ENCODE data around the gene MT1B.
A peak's percentile ranks its signal among the peaks of the same experiment; 100 is the strongest.

Gene MT1B

GRCh38 chr16:56623637-56624036 is 28.0 kb upstream of the MT1B start:
- no peak for TF ChIP-seq CTCF (IDR thresholded peaks at IDR 0.05; ENCODE audit: unreplicated experiment in 3 of 3)
- no peak overlapping the region for H3K27ac Mint-ChIP-seq
- H3K4me1 Mint-ChIP-seq = peaks cover 5% of the 10 kb centered on the region
- peaks cover 94% of the 10 kb centered on the region for H3K27me3 Mint-ChIP-seq (ENCODE audit: low read depth)
- no peaks in the 10 kb centered on the region for H3K9me3 Mint-ChIP-seq
- H3K36me3 Mint-ChIP-seq (ENCODE audit: low read depth) = no peaks in the 10 kb centered on the region
- no peak overlapping the region for H3K4me3 Mint-ChIP-seq

- Mint-ChIP-seq H3K4me1 (peaks cover 5% of the 10 kb centered on the region), H3K27me3 (ENCODE audit: low read depth) (peaks cover 94% of the 10 kb centered on the region), H3K4me3 (peak within 1 kb of the TSS; percentile 87 to 93 (median 89)), H3K27ac (peak within 1 kb of the TSS; percentile 13 to 92 (median 83)), H3K36me3 (ENCODE audit: low read depth) (no peaks in the 10 kb centered on the region), H3K9me3 (no peaks in the 10 kb centered on the region)
- no peak for TF ChIP-seq CTCF (IDR thresholded peaks at IDR 0.05; ENCODE audit: unreplicated experiment in 3 of 3)
Measured at GRCh38 chr16:56625140-56625942, 26.3 kb upstream of the MT1B start, which contains the start of gene MT1E. TSS of gene MT1E (plus strand) at chr16:56625781. CDS start at chr16:56625852, 71 bp downstream.

DNA sequence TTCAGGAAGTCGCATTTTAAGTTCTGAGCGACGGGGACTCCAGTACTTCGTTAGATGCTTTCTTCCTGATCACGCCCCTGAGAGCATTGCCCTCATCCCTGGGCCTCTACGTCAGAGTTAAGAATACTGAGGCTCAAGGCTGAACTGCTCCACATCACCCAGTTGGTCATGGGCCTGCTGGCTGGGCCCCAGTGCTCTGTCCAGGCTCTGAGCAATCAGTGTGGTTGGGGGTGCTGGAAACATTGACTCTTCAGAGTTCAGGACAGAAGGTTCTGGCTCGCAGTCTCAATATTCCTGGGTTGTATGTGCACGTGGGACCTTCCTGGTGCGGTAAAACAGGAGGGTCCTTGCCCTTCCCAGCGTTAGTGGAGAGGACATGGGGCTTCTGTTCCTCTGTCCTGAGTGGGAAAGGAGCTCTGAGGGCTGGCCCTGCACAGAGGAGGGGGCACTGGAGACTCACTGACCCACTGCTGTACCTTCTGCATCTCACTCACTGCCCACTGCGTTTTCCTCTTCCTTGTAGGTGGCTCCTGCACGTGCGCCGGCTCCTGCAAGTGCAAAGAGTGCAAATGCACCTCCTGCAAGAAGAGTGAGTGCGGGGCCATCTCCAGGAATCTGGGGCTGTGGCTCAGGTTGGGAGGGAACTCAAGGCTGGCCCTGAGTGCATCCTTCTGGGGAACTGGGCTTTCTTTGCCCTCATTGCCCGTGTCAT is 25.6 kb upstream of the MT1B start:
- H3K27ac Mint-ChIP-seq = peak overlapping the region in 2 of 3 experiments; percentile 14 to 83
- H3K4me3 Mint-ChIP-seq = peak overlapping the region; percentile 84 to 88 (median 87)
- TF ChIP-seq CTCF (IDR thresholded peaks at IDR 0.05; ENCODE audit: unreplicated experiment in 3 of 3) = no peak
- no peaks in the 10 kb centered on the region for H3K9me3 Mint-ChIP-seq
- H3K27me3 Mint-ChIP-seq (ENCODE audit: low read depth) = peaks cover 95% of the 10 kb centered on the region
- H3K36me3 Mint-ChIP-seq (ENCODE audit: low read depth) = no peaks in the 10 kb centered on the region
- peaks cover 5% of the 10 kb centered on the region for H3K4me1 Mint-ChIP-seq

DNA sequence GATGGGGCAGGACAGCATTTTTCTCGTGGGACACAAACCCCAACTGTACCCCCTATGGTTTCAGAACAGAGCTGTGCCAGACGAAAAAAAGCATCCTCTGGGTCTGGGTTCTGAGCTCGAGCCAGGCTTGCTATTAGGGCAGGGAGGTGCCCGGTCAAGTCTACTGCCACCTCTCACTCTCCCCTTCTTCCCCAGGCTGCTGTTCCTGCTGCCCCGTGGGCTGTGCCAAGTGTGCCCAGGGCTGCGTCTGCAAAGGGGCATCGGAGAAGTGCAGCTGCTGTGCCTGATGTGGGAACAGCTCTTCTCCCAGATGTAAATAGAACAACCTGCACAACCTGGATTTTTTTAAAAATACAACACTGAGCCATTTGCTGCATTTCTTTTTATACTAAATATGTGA is 25.0 kb upstream of the MT1B start:
- Mint-ChIP-seq H3K36me3 (ENCODE audit: low read depth) (no peaks in the 10 kb centered on the region), H3K4me1 (peaks cover 5% of the 10 kb centered on the region), H3K27ac (peak overlapping the region in 2 of 3 experiments; percentile 50 to 56), H3K9me3 (no peaks in the 10 kb centered on the region), H3K27me3 (ENCODE audit: low read depth) (peaks cover 95% of the 10 kb centered on the region), H3K4me3 (peak overlapping the region; percentile 65 to 88 (median 84))
- TF ChIP-seq CTCF (IDR thresholded peaks at IDR 0.05; ENCODE audit: unreplicated experiment in 3 of 3) = no peak

DNA sequence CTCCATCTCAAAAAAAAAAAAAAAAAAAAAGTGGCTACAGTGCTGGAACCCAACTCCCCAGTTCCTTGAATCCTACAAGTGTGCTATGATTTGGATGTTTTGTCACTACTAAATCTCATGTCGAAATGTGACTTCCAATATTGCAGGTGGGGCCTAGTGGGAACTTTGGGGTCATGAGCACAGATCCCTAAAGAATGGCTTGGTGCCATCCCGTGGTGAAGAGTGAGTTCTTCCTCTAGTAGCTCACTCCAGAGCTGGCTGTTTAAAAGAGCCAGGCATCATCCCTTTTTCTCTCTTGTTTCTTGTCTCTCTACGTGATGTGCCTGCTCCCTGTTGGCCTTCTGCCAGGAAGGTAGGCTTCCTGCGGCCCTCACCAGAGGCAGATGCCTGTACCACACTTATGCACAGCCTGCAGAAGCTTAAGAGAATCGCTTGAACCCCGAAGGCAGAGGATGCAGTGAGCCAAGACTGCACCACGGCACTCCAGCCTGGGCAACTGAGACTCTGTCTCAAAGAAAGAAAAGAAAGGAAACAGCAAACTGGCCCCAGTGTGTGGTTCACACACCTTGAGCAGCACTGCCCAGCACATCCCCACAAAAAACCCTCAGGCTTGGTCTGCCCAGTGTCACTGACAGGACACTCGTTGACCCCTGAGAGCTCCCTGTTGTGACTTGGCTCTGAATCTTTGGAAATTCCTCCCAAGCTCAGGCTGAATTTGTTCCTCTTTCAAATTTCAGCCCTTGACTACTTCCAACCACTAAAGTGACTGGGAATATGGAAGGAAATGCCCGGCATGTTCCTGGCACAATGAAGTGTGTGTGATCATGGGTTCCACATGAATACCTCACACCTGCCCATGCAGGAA is 23.0 kb upstream of the MT1B start:
- no peaks in the 10 kb centered on the region for H3K36me3 Mint-ChIP-seq (ENCODE audit: low read depth)
- H3K4me3 Mint-ChIP-seq = no peak overlapping the region
- peaks cover 95% of the 10 kb centered on the region for H3K27me3 Mint-ChIP-seq (ENCODE audit: low read depth)
- no peaks in the 10 kb centered on the region for H3K9me3 Mint-ChIP-seq
- H3K4me1 Mint-ChIP-seq = peaks cover 5% of the 10 kb centered on the region
- H3K27ac Mint-ChIP-seq = no peak overlapping the region
- no peak for TF ChIP-seq CTCF (IDR thresholded peaks at IDR 0.05; ENCODE audit: unreplicated experiment in 3 of 3)
